ENCODE data around the gene CNTNAP1.

The CNTNAP1 gene

DNA sequence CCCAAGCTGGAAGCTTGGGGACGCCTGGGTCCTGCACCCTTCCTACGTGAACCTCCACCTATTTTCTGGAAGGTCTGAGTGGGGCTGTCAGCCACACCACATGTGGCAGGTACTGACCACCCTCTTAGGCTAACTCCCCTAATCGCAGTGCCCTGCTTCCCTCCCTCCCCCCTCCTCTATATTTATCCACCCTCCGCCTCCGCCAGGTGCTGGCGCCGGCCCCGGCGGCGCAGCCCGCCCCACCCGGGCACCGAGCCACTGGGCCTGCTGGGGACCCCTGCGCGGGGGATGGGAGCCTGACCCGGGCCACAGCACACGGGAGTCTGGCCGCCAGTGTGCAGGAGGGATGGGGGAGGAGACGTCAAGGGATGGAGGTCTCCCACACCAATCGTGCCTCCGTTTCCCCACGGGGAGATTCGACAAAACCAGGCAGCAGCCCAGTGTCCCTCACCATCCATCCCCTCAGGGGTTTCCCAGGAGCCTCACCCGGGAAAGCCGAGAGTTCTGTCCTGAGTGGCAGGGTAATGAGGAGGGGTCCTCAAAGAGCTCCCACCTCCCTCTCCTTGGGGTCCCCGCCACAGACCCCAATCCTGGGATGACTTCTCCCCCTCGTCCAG, 6.9 kb upstream of the CNTNAP1 start:
- DNase-seq (ENCODE audit: low read depth), result peak; percentile 23
- peak overlapping the region; percentile 77 for H3K4me3 ChIP-seq (ENCODE audit: low read depth, low read length)
- TF ChIP-seq, protein P1, sequence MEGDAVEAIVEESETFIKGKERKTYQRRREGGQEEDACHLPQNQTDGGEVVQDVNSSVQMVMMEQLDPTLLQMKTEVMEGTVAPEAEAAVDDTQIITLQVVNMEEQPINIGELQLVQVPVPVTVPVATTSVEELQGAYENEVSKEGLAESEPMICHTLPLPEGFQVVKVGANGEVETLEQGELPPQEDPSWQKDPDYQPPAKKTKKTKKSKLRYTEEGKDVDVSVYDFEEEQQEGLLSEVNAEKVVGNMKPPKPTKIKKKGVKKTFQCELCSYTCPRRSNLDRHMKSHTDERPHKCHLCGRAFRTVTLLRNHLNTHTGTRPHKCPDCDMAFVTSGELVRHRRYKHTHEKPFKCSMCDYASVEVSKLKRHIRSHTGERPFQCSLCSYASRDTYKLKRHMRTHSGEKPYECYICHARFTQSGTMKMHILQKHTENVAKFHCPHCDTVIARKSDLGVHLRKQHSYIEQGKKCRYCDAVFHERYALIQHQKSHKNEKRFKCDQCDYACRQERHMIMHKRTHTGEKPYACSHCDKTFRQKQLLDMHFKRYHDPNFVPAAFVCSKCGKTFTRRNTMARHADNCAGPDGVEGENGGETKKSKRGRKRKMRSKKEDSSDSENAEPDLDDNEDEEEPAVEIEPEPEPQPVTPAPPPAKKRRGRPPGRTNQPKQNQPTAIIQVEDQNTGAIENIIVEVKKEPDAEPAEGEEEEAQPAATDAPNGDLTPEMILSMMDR (IDR thresholded peaks at IDR 0.05; ENCODE audit: low read depth, low read length), result no peak
- TF ChIP-seq MYC (IDR thresholded peaks at IDR 0.05; ENCODE audit: low read depth, low read length) (no peak), POLR2A (IDR thresholded peaks at IDR 0.05; ENCODE audit: extremely low read depth, insufficient read length) (no peak)
- TF ChIP-seq, protein P2, sequence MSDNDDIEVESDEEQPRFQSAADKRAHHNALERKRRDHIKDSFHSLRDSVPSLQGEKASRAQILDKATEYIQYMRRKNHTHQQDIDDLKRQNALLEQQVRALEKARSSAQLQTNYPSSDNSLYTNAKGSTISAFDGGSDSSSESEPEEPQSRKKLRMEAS (IDR thresholded peaks at IDR 0.05; ENCODE audit: low read depth, low read length), result no peak

DNA sequence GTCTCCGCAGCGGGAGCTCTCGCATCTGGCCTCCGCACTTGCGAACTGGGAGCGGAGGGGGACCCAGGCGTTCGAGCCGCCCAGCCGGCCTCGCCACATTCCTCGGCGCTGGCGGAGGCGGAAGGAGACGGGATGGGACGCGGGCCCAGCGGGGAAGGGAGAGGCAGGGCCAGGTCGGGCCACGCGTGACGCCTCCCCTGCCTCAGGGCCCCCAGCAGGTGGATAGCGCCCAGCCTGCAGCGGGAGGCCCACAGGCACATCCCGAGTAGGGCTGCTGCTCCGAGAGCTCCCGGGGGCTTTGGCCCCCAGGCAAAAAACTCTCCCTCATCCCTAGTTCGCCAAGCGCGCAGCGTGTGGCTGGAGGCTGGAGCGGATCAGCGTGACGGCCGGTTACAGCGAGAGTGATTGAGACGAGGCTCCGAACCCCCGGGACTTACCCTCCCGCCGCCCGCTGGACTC, 6.3 kb upstream of the CNTNAP1 start:
- H3K4me3 ChIP-seq (ENCODE audit: low read depth, low read length), result peak overlapping the region; percentile 77
- DNase-seq (ENCODE audit: low read depth), result no peak
- TF ChIP-seq MYC (IDR thresholded peaks at IDR 0.05; ENCODE audit: low read depth, low read length), result no peak
- TF ChIP-seq, protein P2 (IDR thresholded peaks at IDR 0.05; ENCODE audit: low read depth, low read length), result no peak
- TF ChIP-seq POLR2A (IDR thresholded peaks at IDR 0.05; ENCODE audit: extremely low read depth, insufficient read length), result no peak
- TF ChIP-seq, protein P1 (IDR thresholded peaks at IDR 0.05; ENCODE audit: low read depth, low read length), result no peak

DNA sequence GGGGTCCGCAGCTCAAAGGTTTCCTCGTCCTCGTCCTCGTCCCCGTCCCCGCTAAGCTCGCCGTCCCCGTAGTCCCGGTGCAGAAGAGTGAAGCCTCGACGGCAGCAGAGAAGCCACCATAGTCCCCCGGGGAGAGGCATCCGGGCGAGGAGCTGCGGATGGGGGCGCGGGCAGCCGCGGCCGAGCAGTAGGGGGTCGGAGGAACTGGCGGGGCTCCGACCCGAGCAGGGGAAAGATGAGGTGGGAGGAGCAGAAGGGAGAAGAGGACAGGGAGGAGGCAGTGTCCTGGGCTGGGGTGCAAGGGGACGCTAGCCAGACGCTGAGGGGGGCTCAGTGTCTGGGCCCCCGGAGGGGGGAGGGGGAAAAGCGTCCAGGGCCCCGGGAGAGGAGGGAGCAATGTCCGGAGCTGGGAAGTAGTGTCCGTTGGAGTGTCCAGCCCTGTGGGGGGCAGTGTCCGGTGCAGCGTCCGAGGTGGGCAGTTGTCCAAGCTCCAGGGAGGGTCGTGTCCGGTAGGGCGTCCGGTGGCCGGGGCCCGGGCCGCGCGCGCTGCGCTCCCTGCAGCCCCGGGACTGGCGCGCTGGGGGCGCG, 5.8 kb upstream of the CNTNAP1 start, which contains the start of gene PLEKHH3:
Gene PLEKHH3 (minus strand): TSS at position 571 of the 588 bp plus-strand sequence. CDS start 431 bp downstream, at position 140.
- TF ChIP-seq POLR2A (IDR thresholded peaks at IDR 0.05; ENCODE audit: extremely low read depth, insufficient read length), result peak; percentile 32
- no peak for TF ChIP-seq MYC (IDR thresholded peaks at IDR 0.05; ENCODE audit: low read depth, low read length)
- TF ChIP-seq, protein P1 (IDR thresholded peaks at IDR 0.05; ENCODE audit: low read depth, low read length), result peak; percentile 2
- TF ChIP-seq, protein P2 (IDR thresholded peaks at IDR 0.05; ENCODE audit: low read depth, low read length), result peak; percentile 16; the same call in 1 of the 2 replicates
- peak within 1 kb of the TSS; percentile 77 for H3K4me3 ChIP-seq (ENCODE audit: low read depth, low read length)
- DNase-seq (ENCODE audit: low read depth), result peak; percentile 75

DNA sequence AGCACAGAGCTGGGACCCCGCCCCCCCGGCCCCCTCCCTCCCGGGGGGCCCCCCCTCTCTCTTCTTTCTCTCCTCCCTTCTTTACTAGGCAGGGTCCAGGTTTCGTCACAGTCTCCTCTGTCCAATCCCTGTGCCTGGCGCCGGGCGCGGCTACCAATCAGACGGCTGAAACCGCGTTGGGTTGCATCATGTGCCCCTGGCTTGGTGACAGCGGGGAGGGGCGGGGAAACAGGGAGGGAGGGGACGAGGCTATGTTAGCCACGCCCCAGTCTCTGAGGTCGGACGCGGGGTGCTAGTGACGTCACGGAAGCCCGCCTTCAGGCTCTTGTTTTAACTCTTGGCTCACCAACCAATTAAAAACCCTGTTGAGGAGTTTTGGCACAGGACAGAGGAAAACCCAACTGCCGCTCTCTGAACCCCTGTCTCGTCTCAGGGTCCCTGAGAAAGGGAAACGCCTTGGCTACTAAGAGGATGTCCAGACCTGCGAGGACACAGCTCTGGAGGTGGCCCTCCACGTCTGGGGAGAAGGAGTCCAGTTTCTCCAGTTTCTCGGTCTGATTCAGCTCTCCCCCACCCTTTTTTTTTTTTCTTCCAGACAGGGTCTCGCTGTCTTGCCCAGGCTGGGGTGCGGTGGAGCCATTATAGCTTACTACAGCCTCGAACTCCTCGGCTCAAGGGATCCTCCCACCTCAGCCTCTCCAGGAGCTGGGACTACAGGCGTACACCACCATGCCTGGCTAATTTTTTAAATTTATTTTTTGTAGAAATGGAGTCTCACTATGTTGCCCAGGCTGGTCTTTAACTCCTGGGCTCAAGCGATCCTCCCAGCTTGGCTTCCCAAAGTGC, 5.1 kb upstream of the CNTNAP1 start:
- TF ChIP-seq, protein P1 (IDR thresholded peaks at IDR 0.05; ENCODE audit: low read depth, low read length), result no peak
- TF ChIP-seq, protein P2 (IDR thresholded peaks at IDR 0.05; ENCODE audit: low read depth, low read length), result peak; percentile 66
- H3K4me3 ChIP-seq (ENCODE audit: low read depth, low read length), result peak overlapping the region; percentile 77
- DNase-seq (ENCODE audit: low read depth), result peak; percentile 99

DNA sequence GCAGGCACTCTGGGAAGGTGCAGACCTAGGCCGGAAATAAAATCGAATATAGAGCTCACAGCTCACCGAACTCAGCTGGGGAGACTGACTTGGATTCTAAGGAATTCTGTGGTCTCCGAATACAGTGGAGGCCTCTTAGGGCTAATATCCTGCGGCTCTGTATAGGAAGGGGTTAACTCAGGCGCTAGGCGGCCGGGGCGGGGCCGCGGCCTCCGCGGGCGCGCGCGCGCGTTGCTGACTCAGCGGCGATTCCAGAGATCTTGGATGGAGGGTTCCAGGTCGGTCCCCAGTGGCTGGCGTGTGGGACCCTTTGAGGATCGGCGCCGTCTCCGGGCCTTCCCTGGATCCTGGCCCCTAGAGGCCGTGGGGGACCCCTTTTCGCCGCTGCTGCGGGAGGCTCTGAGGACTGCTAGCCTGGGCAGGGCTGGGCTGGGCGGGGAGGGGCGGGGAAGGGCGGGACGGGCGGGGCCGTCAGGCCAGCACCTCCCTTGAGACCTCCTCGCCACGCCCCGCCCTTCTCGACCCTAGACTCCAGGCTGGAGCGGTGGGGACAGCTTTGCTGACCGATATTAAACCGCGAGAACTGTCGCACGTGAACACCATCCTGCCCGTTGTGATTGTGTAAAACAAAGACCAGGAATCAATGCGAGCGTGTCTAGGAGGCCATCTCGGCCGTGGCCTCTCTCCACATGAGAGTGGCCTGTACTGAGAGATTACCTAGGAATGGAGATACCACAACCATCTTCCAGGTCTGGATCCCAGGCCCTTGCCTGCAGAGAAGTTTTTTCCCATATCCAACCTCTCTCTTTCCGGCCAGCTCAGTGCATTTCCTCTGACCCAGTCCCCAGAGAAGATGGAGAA, 4.2 kb upstream of the CNTNAP1 start:
- TF ChIP-seq MYC (IDR thresholded peaks at IDR 0.05; ENCODE audit: low read depth, low read length), result peak; percentile 93
- TF ChIP-seq, protein P1 (IDR thresholded peaks at IDR 0.05; ENCODE audit: low read depth, low read length), result no peak
- peak; percentile 91 for TF ChIP-seq POLR2A (IDR thresholded peaks at IDR 0.05; ENCODE audit: extremely low read depth, insufficient read length)
- TF ChIP-seq, protein P2 (IDR thresholded peaks at IDR 0.05; ENCODE audit: low read depth, low read length), result peak; percentile 91
- peak; percentile 95 for DNase-seq (ENCODE audit: low read depth)
- H3K4me3 ChIP-seq (ENCODE audit: low read depth, low read length), result peak overlapping the region; percentile 78

Data from NB4 (cell line).